Type B pancreatic cell (in vitro differentiated cells): ENCODE measurements around the gene DOCK2. TPM values are rescaled to one million over a fixed set of nuclear protein-coding genes. Genes with fewer than 3 reads are reported as not detected.

ENCODE experiments used
- DNase-seq: peaks from one replicate; pipeline ENCODE4 v3.0.0; 2021; ENCODE audit warnings: mixed read lengths; ENCODE audit not compliant: unreplicated experiment; ENCODE audit errors: extremely low spot score
- H3K27ac Mint-ChIP-seq: 2 replicates; pipeline ENCODE4 v1.8.0; 2021; ENCODE audit warnings: mild to moderate bottlenecking, mixed read lengths
- H3K27me3 Mint-ChIP-seq: 2 replicates; pipeline ENCODE4 v1.8.0; 2021; ENCODE audit warnings: mixed read lengths
- H3K36me3 Mint-ChIP-seq: 2 replicates; pipeline ENCODE4 v1.8.0; 2021; ENCODE audit warnings: mixed read lengths
- H3K4me1 Mint-ChIP-seq: one replicate; pipeline ENCODE4 v1.8.0; 2021; ENCODE audit warnings: mixed read lengths; ENCODE audit not compliant: unreplicated experiment
- H3K4me3 Mint-ChIP-seq: 2 replicates; pipeline ENCODE4 v1.8.0; 2021; ENCODE audit warnings: mild to moderate bottlenecking, mixed read lengths
- H3K9me3 Mint-ChIP-seq: 2 replicates; pipeline ENCODE4 v1.8.0; 2021; ENCODE audit warnings: mixed read lengths
- CTCF ChIP-seq: fragments of 200-600 bp; sonication (generic); conservative IDR thresholded peaks from 2 replicates; pipeline ENCODE4 v1.5.0; 2021; ENCODE audit warnings: antibody characterized with exemption, mild to moderate bottlenecking
- total RNA-seq: library from RNA; stranded (reverse); gene quantifications from 2 replicates; pipeline ENCODE4 v1.2.1, GENCODE V29; 2021; ENCODE audit warnings: low replicate concordance

The DOCK2 gene
- total RNA-seq, 1 donor from 2014 or later, result 0.82 TPM

GRCh38 chr5:169935762-169936161 lies 298.7 kb downstream of the DOCK2 start:
- Mint-ChIP-seq H3K27ac (no peak overlapping the region), H3K4me3 (no peak overlapping the region), H3K27me3 (peaks cover 19% of the 10 kb centered on the region), H3K9me3 (no peaks in the 10 kb centered on the region), H3K36me3 (no peaks in the 10 kb centered on the region), H3K4me1 (no peaks in the 10 kb centered on the region)
- DNase-seq, result no peak
- TF ChIP-seq CTCF, result no peak

GRCh38 chr5:169938439-169938838 lies 301.4 kb downstream of the DOCK2 start:
- H3K36me3 Mint-ChIP-seq, result no peaks in the 10 kb centered on the region
- DNase-seq, result no peak
- no peaks in the 10 kb centered on the region for H3K9me3 Mint-ChIP-seq
- H3K27me3 Mint-ChIP-seq, result peaks cover 6% of the 10 kb centered on the region
- no peak for TF ChIP-seq CTCF
- no peak overlapping the region for H3K27ac Mint-ChIP-seq
- no peaks in the 10 kb centered on the region for H3K4me1 Mint-ChIP-seq
- H3K4me3 Mint-ChIP-seq, result no peak overlapping the region

GRCh38 chr5:169939731-169940130 lies 302.7 kb downstream of the DOCK2 start:
- H3K27ac Mint-ChIP-seq, result no peak overlapping the region
- H3K9me3 Mint-ChIP-seq, result no peaks in the 10 kb centered on the region
- no peak overlapping the region for H3K4me3 Mint-ChIP-seq
- no peaks in the 10 kb centered on the region for H3K36me3 Mint-ChIP-seq
- no peak for TF ChIP-seq CTCF
- no peak for DNase-seq
- no peaks in the 10 kb centered on the region for H3K4me1 Mint-ChIP-seq
- peaks cover 2% of the 10 kb centered on the region for H3K27me3 Mint-ChIP-seq

- no peak overlapping the region for H3K4me3 Mint-ChIP-seq
- H3K4me1 Mint-ChIP-seq, result peaks cover 13% of the 10 kb centered on the region
- peaks cover 4% of the 10 kb centered on the region for H3K27me3 Mint-ChIP-seq
- DNase-seq, result no peak
- H3K27ac Mint-ChIP-seq, result no peak overlapping the region
- H3K9me3 Mint-ChIP-seq, result no peaks in the 10 kb centered on the region
- no peaks in the 10 kb centered on the region for H3K36me3 Mint-ChIP-seq
- TF ChIP-seq CTCF, result no peak
Observed at GRCh38 chr5:169941542-169941941, 304.5 kb downstream of the DOCK2 start.

GRCh38 chr5:169942181-169942580 lies 305.1 kb downstream of the DOCK2 start:
- Mint-ChIP-seq H3K36me3 (no peaks in the 10 kb centered on the region), H3K4me1 (peaks cover 19% of the 10 kb centered on the region), H3K27me3 (peaks cover 4% of the 10 kb centered on the region), H3K9me3 (no peaks in the 10 kb centered on the region), H3K4me3 (no peak overlapping the region), H3K27ac (no peak overlapping the region)
- no peak for DNase-seq
- TF ChIP-seq CTCF, result no peak

GRCh38 chr5:169943026-169943425 lies 306.0 kb downstream of the DOCK2 start:
- no peak overlapping the region for H3K4me3 Mint-ChIP-seq
- no peaks in the 10 kb centered on the region for H3K36me3 Mint-ChIP-seq
- H3K4me1 Mint-ChIP-seq, result peaks cover 19% of the 10 kb centered on the region
- no peak for TF ChIP-seq CTCF
- DNase-seq, result no peak
- H3K9me3 Mint-ChIP-seq, result no peaks in the 10 kb centered on the region
- H3K27me3 Mint-ChIP-seq, result peaks cover 4% of the 10 kb centered on the region
- no peak overlapping the region for H3K27ac Mint-ChIP-seq
